IMR-90 (cell line): ENCODE results near the gene PDGFC.

Experiments
- CEBPB ChIP-seq: IDR thresholded peaks from 2 replicates; pipeline ENCODE4 v1.6.1; 2012; ENCODE audit warnings: low read depth, low read length, improper control_type of control experiment
- CTCF ChIP-seq: conservative IDR thresholded peaks from 2 replicates; pipeline ENCODE4 v1.5.1; 2012; ENCODE audit warnings: mild to moderate bottlenecking, low read depth, low read length, improper control_type of control experiment
- POLR2A ChIP-seq: IDR thresholded peaks from 2 replicates; pipeline ENCODE4 v1.6.1; 2012; ENCODE audit warnings: mild to moderate bottlenecking, low read depth, low read length

DNA sequence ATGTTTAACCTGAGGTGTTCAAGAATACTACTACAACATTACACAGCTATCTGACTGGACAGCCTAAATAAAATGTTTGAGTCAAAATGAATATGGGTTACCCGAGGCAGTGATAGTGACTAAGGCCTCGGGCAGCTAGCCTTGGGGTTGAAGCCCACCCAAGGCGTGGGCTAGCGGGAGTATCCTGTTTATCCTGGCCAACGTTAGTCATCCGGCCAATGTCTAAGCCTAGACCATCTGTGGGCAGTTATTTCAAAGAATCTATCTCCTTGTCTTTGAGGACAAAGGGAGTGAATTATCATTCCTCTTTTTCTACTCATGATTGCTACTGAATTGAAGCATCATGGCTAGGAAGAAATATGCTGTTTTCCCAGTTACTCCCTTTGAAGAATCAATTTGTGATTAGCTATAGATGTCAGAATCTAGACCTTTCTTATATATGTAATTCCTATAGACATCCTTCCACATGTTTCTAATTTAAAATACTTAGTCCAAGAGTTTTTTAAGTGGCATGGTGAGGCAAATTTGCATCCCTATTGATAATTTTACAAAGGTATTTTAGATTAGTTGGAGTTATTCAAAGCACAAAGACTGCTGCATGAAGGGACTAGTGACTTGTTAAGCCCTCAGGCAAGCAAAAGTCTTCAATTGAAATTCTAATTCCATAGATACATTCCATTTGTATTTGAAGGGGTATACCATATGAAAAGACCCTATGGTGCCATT, 6.0 kb upstream of the PDGFC start:
- no peak for TF ChIP-seq CTCF
- TF ChIP-seq POLR2A: no peak
- TF ChIP-seq CEBPB: no peak
